GM23338 (cell line): ENCODE data around the gene L3MBTL4. TPM values are rescaled to one million over a fixed set of nuclear protein-coding genes. Genes with fewer than 3 reads are reported as not detected.

Experiments
- ATAC-seq: fragments of 200-7000 bp; cut with Tn5 transposase; 3 replicates; pipeline ENCODE4 v1.9.1; 2020
- DNase-seq: peaks from one replicate; pipeline ENCODE4 v3.0.0-alpha.2; 2015; ENCODE audit warnings: low spot score
- H2AFZ ChIP-seq: fragments of 200-600 bp; sonication (generic); 2 replicates; pipeline ENCODE4 v1.8.0; 2016; ENCODE audit warnings: antibody characterized with exemption, mild to moderate bottlenecking, moderate library complexity
- H3F3A ChIP-seq: fragments of 200-600 bp; sonication (generic); replicated peaks from 2 replicates; pipeline ENCODE4 v1.8.0; 2017; ENCODE audit warnings: antibody characterized with exemption, mixed run types, low read depth
- H3K27ac ChIP-seq: fragments of 200-600 bp; sonication (generic); 2 replicates; pipeline ENCODE4 v1.6.1; 2016; ENCODE audit warnings: low read depth
- H3K27me3 ChIP-seq: fragments of 200-600 bp; sonication (generic); 2 replicates; pipeline ENCODE4 v1.8.0; 2016; ENCODE audit warnings: mild to moderate bottlenecking, mixed run types, moderate library complexity; ENCODE audit not compliant: insufficient read depth
- H3K36me3 ChIP-seq: fragments of 200-600 bp; sonication (generic); 2 replicates; pipeline ENCODE4 v1.8.0; 2016; ENCODE audit warnings: mild to moderate bottlenecking; ENCODE audit not compliant: insufficient read depth
- H3K4me1 ChIP-seq: fragments of 200-600 bp; sonication (generic); 2 replicates; pipeline ENCODE4 v1.8.0; 2016; ENCODE audit warnings: mild to moderate bottlenecking, moderate library complexity; ENCODE audit not compliant: insufficient read depth
- H3K4me2 ChIP-seq: fragments of 200-600 bp; sonication (generic); 2 replicates; pipeline ENCODE4 v1.7.1; 2017; ENCODE audit warnings: mixed run types
- H3K4me3 ChIP-seq: fragments of 200-600 bp; sonication (generic); 2 replicates; pipeline ENCODE4 v1.6.1; 2016; ENCODE audit warnings: mixed run types
- H3K79me2 ChIP-seq: fragments of 200-600 bp; sonication (generic); replicated peaks from 2 replicates; pipeline ENCODE4 v1.8.0; 2017; ENCODE audit warnings: mild to moderate bottlenecking; ENCODE audit not compliant: insufficient read depth
- H3K9me2 ChIP-seq: fragments of 200-600 bp; sonication (generic); 2 replicates; pipeline ENCODE4 v1.8.0; 2017; ENCODE audit not compliant: insufficient read depth
- H4K20me1 ChIP-seq: fragments of 200-600 bp; sonication (generic); replicated peaks from 2 replicates; pipeline ENCODE4 v1.8.0; 2017; ENCODE audit warnings: mild to moderate bottlenecking; ENCODE audit not compliant: insufficient read depth
- H3K27ac Mint-ChIP-seq: 2 replicates; pipeline ENCODE4 v1.8.0; 2020; ENCODE audit warnings: inconsistent platforms, mild to moderate bottlenecking, moderate library complexity, mixed read lengths
- H3K27me3 Mint-ChIP-seq: 3 replicates; pipeline ENCODE4 v1.8.0; 2022; ENCODE audit warnings: low read depth, mild to moderate bottlenecking, moderate library complexity, mixed read lengths, inconsistent platforms; ENCODE audit not compliant: insufficient read depth, poor library complexity
- H3K36me3 Mint-ChIP-seq: 3 replicates; pipeline ENCODE4 v1.8.0; 2021; ENCODE audit warnings: low read depth, mild to moderate bottlenecking, inconsistent platforms, moderate library complexity, mixed read lengths
- H3K4me1 Mint-ChIP-seq: 3 replicates; pipeline ENCODE4 v1.8.0; 2020; ENCODE audit warnings: mild to moderate bottlenecking, inconsistent platforms, mixed read lengths
- H3K4me3 Mint-ChIP-seq: 3 replicates; pipeline ENCODE4 v1.8.0; 2021; ENCODE audit warnings: moderate library complexity, mild to moderate bottlenecking, inconsistent platforms, mixed read lengths
- H3K9me3 Mint-ChIP-seq: 3 replicates; pipeline ENCODE4 v1.8.0; 2020; ENCODE audit warnings: moderate library complexity, mild to moderate bottlenecking, inconsistent platforms, mixed read lengths
- CREB1 ChIP-seq: fragments of 250-450 bp; sonication (Bioruptor Pico); IDR thresholded peaks from 2 replicates; pipeline ENCODE4 v1.5.0; 2020; ENCODE audit warnings: low read depth, mild to moderate bottlenecking, moderate library complexity
- EZH2 ChIP-seq: fragments of 200-600 bp; sonication (generic); IDR thresholded peaks from one replicate; pipeline ENCODE4 v1.8.0; 2017; ENCODE audit warnings: antibody characterized with exemption, mild to moderate bottlenecking, low read depth; ENCODE audit not compliant: unreplicated experiment
- JUNB ChIP-seq: IDR thresholded peaks from one replicate; pipeline ENCODE4 v1.6.1; 2016; ENCODE audit warnings: antibody characterized with exemption; ENCODE audit not compliant: unreplicated experiment
- NANOG ChIP-seq: IDR thresholded peaks from 2 replicates; pipeline ENCODE4 v1.6.1; 2016; ENCODE audit warnings: antibody characterized with exemption, borderline replicate concordance
- POLR2AphosphoS5 ChIP-seq: IDR thresholded peaks from 2 replicates; pipeline ENCODE4 v1.6.1; 2016; ENCODE audit warnings: antibody characterized with exemption, low read depth
- STAT1 ChIP-seq: IDR thresholded peaks from one replicate; pipeline ENCODE4 v1.6.1; 2016; ENCODE audit warnings: antibody characterized with exemption; ENCODE audit not compliant: unreplicated experiment
- ZNF114 ChIP-seq: fragments of 250-450 bp; sonication (Bioruptor Pico); IDR thresholded peaks from 2 replicates; pipeline ENCODE4 v1.5.0; 2020; ENCODE audit warnings: mild to moderate bottlenecking, moderate library complexity
- ZNF331 ChIP-seq: fragments of 250-450 bp; sonication (Bioruptor Pico); IDR thresholded peaks from 2 replicates; pipeline ENCODE4 v1.5.0; 2020; ENCODE audit warnings: low read depth, mild to moderate bottlenecking, moderate library complexity
- polyA plus RNA-seq: library from polyadenylated mRNA; unstranded; fragments of >200 nt; fragmentation: Nextera tagmentation; extraction: Ambion mirVana; gene quantifications from 2 replicates; pipeline ENCODE4 v1.2.1, GENCODE V29; 2016
- total RNA-seq: library from RNA; depleted of rRNA; stranded (reverse); fragments of >200 nt; shearing (Covaris generic); gene quantifications from 2 replicates; pipeline ENCODE4 v1.2.3, GENCODE V29; 2014
- TF ChIP-seq, protein P1 (sequence below): IDR thresholded peaks from 2 replicates; pipeline ENCODE4 v1.6.1; 2016; ENCODE audit warnings: antibody characterized with exemption
- TF ChIP-seq, protein P2 (sequence below), 2 experiments: fragments of 200-600 bp in 1 of 2; sonication (generic) in 1 of 2; conservative IDR thresholded peaks; 2 replicates each; pipeline versions ENCODE4 v1.5.1 to v1.6.1; 2016 to 2017; ENCODE audit warnings: antibody characterized with exemption in 2 of 2, low read depth in 2 of 2, mild to moderate bottlenecking in 2 of 2, moderate library complexity in 1 of 2
- TF ChIP-seq, protein P3 (sequence below): fragments of 250-450 bp; sonication (Bioruptor Pico); IDR thresholded peaks from 2 replicates; pipeline ENCODE4 v1.5.0; 2020; ENCODE audit warnings: mild to moderate bottlenecking, moderate library complexity

The L3MBTL4 gene
- total and polyA plus RNA-seq, 2 experiments from 2014 or later = 0.48 to 2.8 TPM

DNA sequence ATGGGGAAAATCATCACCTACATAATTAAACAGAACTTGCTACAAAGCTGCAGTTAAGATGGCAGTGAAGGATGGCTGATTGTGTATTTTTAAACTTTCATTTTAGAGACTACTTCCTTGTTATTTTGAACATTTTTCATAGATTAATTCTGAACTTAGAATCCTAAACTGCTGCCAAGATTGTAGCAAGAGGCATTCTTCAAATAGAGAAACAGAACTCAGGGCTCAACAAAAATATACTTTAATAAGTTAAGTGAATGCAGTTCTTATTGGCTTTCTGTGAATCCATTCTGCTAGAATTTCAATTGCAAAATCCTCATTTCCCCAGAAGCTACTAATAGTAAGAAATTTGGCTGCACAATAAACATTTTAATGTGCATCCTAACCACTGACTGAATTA, 160.3 kb downstream of the L3MBTL4 start:
- Histone ChIP-seq H3K27ac (no peak overlapping the region), H3F3A (no peaks in the 10 kb centered on the region), H3K4me2 (no peak overlapping the region), H4K20me1 (no peaks in the 10 kb centered on the region), H2AFZ (no peak overlapping the region), H3K4me1 (0 out of 2 replicates have a peak, but pooled peaks cover 3% of the 10 kb centered on the region), H3K79me2 (no peaks in the 10 kb centered on the region), H3K9me2 (no peaks in the 10 kb centered on the region), H3K36me3 (peaks cover under 1% of the 10 kb centered on the region; the same call in 1 of the 2 replicates), H3K27me3 (no peaks in the 10 kb centered on the region), H3K4me3 (no peak overlapping the region)
- H3K27me3 Mint-ChIP-seq = peaks cover 3% of the 10 kb centered on the region
- H3K9me3 Mint-ChIP-seq = peaks cover 16% of the 10 kb centered on the region
- ATAC-seq (no peak), DNase-seq (no peak)
- H3K4me1 Mint-ChIP-seq = peaks cover 4% of the 10 kb centered on the region; the same call in 2 of the 3 replicates
- no peak overlapping the region; the same call in 1 of the 2 replicates for H3K27ac Mint-ChIP-seq
- H3K36me3 Mint-ChIP-seq = peaks cover 14% of the 10 kb centered on the region
- no peak for TF ChIP-seq POLR2AphosphoS5
- TF ChIP-seq, protein P1, sequence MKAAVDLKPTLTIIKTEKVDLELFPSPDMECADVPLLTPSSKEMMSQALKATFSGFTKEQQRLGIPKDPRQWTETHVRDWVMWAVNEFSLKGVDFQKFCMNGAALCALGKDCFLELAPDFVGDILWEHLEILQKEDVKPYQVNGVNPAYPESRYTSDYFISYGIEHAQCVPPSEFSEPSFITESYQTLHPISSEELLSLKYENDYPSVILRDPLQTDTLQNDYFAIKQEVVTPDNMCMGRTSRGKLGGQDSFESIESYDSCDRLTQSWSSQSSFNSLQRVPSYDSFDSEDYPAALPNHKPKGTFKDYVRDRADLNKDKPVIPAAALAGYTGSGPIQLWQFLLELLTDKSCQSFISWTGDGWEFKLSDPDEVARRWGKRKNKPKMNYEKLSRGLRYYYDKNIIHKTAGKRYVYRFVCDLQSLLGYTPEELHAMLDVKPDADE = no peak
- no peak for TF ChIP-seq JUNB
- TF ChIP-seq CREB1 = no peak
- no peak for TF ChIP-seq NANOG
- no peak for TF ChIP-seq EZH2
- TF ChIP-seq ZNF331 (CRISPR knock-in tag) = no peak
- TF ChIP-seq, protein P2, sequence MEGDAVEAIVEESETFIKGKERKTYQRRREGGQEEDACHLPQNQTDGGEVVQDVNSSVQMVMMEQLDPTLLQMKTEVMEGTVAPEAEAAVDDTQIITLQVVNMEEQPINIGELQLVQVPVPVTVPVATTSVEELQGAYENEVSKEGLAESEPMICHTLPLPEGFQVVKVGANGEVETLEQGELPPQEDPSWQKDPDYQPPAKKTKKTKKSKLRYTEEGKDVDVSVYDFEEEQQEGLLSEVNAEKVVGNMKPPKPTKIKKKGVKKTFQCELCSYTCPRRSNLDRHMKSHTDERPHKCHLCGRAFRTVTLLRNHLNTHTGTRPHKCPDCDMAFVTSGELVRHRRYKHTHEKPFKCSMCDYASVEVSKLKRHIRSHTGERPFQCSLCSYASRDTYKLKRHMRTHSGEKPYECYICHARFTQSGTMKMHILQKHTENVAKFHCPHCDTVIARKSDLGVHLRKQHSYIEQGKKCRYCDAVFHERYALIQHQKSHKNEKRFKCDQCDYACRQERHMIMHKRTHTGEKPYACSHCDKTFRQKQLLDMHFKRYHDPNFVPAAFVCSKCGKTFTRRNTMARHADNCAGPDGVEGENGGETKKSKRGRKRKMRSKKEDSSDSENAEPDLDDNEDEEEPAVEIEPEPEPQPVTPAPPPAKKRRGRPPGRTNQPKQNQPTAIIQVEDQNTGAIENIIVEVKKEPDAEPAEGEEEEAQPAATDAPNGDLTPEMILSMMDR (conservative IDR thresholded peaks at IDR 0.05; ENCODE audit: low read depth in 2 of 2) = no peak
- no peak for TF ChIP-seq STAT1
- H3K4me3 Mint-ChIP-seq = no peak overlapping the region

DNA sequence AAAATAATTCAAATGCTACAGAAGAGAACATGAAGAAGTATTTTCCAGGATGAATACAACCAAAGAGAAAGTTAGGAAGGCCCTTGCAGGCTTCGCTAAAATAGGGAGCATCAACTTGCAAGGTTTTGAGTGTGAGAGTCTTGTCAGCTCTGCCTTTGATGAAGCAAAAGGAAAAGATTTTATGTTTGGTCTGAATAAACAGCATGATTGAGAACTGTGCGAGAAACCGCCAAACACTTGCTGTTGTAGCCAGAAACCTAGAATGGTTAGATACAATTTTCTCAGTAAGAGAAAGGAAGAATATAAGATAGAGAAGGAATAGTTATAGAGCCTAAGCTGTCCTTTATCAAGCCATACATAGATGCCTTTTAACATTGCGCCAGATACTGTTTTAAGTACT, 163.6 kb downstream of the L3MBTL4 start:
- no peaks in the 10 kb centered on the region for H3K9me3 Mint-ChIP-seq
- no peaks in the 10 kb centered on the region for H3K27me3 Mint-ChIP-seq
- DNase-seq (no peak), ATAC-seq (no peak)
- Histone ChIP-seq H3K79me2 (no peaks in the 10 kb centered on the region), H3K27me3 (no peaks in the 10 kb centered on the region), H2AFZ (no peak overlapping the region), H3K9me2 (no peaks in the 10 kb centered on the region; the same call in 1 of the 2 replicates), H3K4me1 (no peaks in the 10 kb centered on the region), H3F3A (no peaks in the 10 kb centered on the region), H3K27ac (no peak overlapping the region), H3K4me3 (no peak overlapping the region), H4K20me1 (no peaks in the 10 kb centered on the region), H3K4me2 (no peak overlapping the region), H3K36me3 (no peaks in the 10 kb centered on the region)
- no peak overlapping the region for H3K4me3 Mint-ChIP-seq
- H3K4me1 Mint-ChIP-seq = peaks cover 2% of the 10 kb centered on the region; the same call in 2 of the 3 replicates
- TF ChIP-seq, protein P1 = no peak
- TF ChIP-seq JUNB (no peak), ZNF331 (CRISPR knock-in tag) (no peak), ZNF114 (CRISPR knock-in tag) (no peak)
- TF ChIP-seq, protein P3, sequence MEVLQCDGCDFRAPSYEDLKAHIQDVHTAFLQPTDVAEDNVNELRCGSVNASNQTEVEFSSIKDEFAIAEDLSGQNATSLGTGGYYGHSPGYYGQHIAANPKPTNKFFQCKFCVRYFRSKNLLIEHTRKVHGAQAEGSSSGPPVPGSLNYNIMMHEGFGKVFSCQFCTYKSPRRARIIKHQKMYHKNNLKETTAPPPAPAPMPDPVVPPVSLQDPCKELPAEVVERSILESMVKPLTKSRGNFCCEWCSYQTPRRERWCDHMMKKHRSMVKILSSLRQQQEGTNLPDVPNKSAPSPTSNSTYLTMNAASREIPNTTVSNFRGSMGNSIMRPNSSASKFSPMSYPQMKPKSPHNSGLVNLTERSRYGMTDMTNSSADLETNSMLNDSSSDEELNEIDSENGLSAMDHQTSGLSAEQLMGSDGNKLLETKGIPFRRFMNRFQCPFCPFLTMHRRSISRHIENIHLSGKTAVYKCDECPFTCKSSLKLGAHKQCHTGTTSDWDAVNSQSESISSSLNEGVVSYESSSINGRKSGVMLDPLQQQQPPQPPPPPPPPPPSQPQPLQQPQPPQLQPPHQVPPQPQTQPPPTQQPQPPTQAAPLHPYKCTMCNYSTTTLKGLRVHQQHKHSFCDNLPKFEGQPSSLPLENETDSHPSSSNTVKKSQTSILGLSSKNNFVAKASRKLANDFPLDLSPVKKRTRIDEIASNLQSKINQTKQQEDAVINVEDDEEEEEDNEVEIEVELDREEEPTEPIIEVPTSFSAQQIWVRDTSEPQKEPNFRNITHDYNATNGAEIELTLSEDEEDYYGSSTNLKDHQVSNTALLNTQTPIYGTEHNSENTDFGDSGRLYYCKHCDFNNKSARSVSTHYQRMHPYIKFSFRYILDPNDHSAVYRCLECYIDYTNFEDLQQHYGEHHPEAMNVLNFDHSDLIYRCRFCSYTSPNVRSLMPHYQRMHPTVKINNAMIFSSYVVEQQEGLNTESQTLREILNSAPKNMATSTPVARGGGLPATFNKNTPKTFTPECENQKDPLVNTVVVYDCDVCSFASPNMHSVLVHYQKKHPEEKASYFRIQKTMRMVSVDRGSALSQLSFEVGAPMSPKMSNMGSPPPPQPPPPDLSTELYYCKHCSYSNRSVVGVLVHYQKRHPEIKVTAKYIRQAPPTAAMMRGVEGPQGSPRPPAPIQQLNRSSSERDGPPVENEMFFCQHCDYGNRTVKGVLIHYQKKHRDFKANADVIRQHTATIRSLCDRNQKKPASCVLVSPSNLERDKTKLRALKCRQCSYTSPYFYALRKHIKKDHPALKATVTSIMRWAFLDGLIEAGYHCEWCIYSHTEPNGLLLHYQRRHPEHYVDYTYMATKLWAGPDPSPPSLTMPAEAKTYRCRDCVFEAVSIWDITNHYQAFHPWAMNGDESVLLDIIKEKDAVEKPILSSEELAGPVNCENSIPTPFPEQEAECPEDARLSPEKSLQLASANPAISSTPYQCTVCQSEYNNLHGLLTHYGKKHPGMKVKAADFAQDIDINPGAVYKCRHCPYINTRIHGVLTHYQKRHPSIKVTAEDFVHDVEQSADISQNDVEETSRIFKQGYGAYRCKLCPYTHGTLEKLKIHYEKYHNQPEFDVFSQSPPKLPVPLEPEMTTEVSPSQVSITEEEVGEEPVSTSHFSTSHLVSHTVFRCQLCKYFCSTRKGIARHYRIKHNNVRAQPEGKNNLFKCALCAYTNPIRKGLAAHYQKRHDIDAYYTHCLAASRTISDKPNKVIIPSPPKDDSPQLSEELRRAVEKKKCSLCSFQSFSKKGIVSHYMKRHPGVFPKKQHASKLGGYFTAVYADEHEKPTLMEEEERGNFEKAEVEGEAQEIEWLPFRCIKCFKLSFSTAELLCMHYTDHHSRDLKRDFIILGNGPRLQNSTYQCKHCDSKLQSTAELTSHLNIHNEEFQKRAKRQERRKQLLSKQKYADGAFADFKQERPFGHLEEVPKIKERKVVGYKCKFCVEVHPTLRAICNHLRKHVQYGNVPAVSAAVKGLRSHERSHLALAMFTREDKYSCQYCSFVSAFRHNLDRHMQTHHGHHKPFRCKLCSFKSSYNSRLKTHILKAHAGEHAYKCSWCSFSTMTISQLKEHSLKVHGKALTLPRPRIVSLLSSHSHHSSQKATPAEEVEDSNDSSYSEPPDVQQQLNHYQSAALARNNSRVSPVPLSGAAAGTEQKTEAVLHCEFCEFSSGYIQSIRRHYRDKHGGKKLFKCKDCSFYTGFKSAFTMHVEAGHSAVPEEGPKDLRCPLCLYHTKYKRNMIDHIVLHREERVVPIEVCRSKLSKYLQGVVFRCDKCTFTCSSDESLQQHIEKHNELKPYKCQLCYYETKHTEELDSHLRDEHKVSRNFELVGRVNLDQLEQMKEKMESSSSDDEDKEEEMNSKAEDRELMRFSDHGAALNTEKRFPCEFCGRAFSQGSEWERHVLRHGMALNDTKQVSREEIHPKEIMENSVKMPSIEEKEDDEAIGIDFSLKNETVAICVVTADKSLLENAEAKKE (CRISPR knock-in tag) = no peak
- H3K36me3 Mint-ChIP-seq = no peaks in the 10 kb centered on the region
- H3K27ac Mint-ChIP-seq = no peak overlapping the region
